ENCODE results near the gene CARHSP1.
"Not testable (repeated sequence)": the region's sequence is repeated elsewhere in the genome, so short reads cannot be mapped to it uniquely, and the experiment has no call there.

DNA sequence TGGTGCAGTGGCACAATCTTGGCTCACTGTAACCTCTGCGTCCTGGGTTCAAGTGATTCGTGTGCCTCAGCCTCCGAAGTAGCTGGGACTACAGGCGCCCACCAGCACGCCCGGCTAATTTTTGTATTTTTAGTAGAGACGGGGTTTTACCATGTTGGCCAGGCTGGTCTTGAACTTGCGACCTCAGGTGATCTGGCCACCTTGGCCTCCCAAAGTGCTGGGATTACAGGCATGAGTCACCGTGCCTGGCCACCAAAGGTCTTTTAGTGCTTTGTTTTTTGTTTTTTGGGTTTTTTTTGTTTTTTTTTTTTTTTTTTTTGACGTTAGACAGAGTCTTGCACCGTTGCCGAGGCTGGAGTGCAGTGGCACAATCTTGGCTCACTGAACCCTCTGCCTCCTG, 65.1 kb downstream of the CARHSP1 start:
- not testable (repeated sequence) for TF ChIP-seq POLR2A (IDR thresholded peaks at IDR 0.05; ENCODE audit: low read depth, low read length); PAX5 (IDR thresholded peaks at IDR 0.05; ENCODE audit: insufficient read depth, low read length, severe bottlenecking); SPI1 (IDR thresholded peaks at IDR 0.05; ENCODE audit: low read depth, low read length)
